HG03457 (cell line): Measurements from ENCODE around the gene NPHP4.

ENCODE experiments used
- ATAC-seq: cut with Tn5 transposase; IDR thresholded peaks from one replicate; pipeline ENCODE4 v1.9.1; 2021; ENCODE audit warnings: moderate number of reproducible peaks; ENCODE audit not compliant: unreplicated experiment

Gene NPHP4

GRCh38 chr1:5991381-5992025 is 722 bp downstream of the NPHP4 start:
- peak; percentile 10 for ATAC-seq

- no peak for ATAC-seq
Observed at GRCh38 chr1:5990913-5991312, 1.3 kb downstream of the NPHP4 start.

- ATAC-seq = no peak
Observed at GRCh38 chr1:5989731-5990271, 2.4 kb downstream of the NPHP4 start.

GRCh38 chr1:5989286-5989605 is 3.0 kb downstream of the NPHP4 start:
- ATAC-seq = no peak

GRCh38 chr1:5988596-5989285 is 3.5 kb downstream of the NPHP4 start:
- no peak for ATAC-seq

GRCh38 chr1:5986018-5986417 is 6.2 kb downstream of the NPHP4 start:
- no peak for ATAC-seq

GRCh38 chr1:5985250-5985649 is 7.0 kb downstream of the NPHP4 start:
- ATAC-seq = no peak

- ATAC-seq = no peak
Observed at GRCh38 chr1:5983361-5984103, 8.7 kb downstream of the NPHP4 start.

- no peak for ATAC-seq
Observed at GRCh38 chr1:5982868-5983267, 9.4 kb downstream of the NPHP4 start.

GRCh38 chr1:5982276-5982675 is 9.9 kb downstream of the NPHP4 start:
- no peak for ATAC-seq

- no peak for ATAC-seq
Observed at GRCh38 chr1:5981009-5981380, 11.2 kb downstream of the NPHP4 start.

- no peak for ATAC-seq
Observed at GRCh38 chr1:5980314-5981008, 11.8 kb downstream of the NPHP4 start.

- ATAC-seq = no peak
Observed at GRCh38 chr1:5979536-5980313, 12.5 kb downstream of the NPHP4 start.

GRCh38 chr1:5978452-5978851 is 13.8 kb downstream of the NPHP4 start:
- no peak for ATAC-seq

- ATAC-seq = no peak
Observed at GRCh38 chr1:5977494-5978444, 14.5 kb downstream of the NPHP4 start.

GRCh38 chr1:5976726-5977493 is 15.3 kb downstream of the NPHP4 start:
- ATAC-seq = no peak

GRCh38 chr1:5976231-5976630 is 16.0 kb downstream of the NPHP4 start:
- ATAC-seq = no peak

- ATAC-seq = no peak
Observed at GRCh38 chr1:5975133-5975880, 16.9 kb downstream of the NPHP4 start.
